GM18507 (cell line): ENCODE results near the gene TEX38.
"Not testable (repeated sequence)": the region's sequence is repeated elsewhere in the genome, so short reads cannot be mapped to it uniquely, and the experiment has no call there.

ENCODE experiments used
- DNase-seq: peaks from one replicate; pipeline ENCODE4 v3.0.0; 2011; ENCODE audit warnings: low read depth; ENCODE audit not compliant: insufficient read length; ENCODE audit errors: extremely low spot score
- FAIRE-seq: peaks from 2 replicates; lab custom pipeline; 2011; peaks lifted over from hg19 to GRCh38; lab: Jason Lieb, UNC

Gene TEX38

DNA sequence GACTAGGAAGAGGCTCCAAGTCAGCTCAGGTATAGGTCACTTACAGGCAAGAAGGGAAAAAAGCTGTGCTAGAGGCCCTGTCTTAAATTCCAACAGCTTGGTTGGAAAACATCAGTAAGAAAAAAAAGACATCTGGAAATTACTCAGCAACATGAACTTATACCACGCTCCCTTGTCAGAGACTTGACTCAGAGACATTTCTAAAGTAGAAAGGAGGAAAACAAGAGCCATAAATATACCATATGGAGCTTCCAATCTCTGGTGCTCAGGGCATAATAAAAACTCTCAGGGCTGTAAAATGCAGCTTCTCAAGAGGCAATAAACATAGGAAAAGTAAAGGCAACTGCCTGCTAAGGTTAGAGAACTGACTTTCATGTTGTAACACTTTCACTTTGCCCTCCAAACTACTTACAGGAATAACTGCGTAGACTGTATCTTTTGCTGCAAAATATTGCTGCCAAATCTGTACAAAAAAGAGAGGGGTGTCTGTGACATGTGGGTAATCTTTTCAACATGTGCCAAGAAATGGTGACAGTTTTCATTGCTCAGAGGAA, 18.2 kb upstream of the TEX38 start:
- no peak for FAIRE-seq
- no peak for DNase-seq

DNA sequence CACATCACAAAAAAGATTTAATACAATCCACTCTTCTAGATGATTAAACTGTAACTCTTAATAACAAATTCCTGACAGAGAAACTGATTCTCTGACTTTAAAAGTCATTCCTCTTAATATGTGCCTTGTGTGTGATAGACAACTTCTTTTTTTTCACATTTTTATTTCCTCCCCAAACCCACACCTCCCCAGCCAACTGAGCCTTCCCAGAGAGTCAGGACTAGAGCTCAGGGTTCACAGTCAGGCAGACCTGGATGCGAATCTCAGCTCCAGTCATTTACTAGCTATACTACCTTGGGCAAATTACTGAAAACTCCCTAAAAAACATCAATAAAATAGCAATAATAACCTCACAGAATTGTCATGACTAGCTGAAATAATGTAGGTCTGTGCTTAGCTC, 17.6 kb upstream of the TEX38 start:
- FAIRE-seq (no peak), DNase-seq (no peak)

DNA sequence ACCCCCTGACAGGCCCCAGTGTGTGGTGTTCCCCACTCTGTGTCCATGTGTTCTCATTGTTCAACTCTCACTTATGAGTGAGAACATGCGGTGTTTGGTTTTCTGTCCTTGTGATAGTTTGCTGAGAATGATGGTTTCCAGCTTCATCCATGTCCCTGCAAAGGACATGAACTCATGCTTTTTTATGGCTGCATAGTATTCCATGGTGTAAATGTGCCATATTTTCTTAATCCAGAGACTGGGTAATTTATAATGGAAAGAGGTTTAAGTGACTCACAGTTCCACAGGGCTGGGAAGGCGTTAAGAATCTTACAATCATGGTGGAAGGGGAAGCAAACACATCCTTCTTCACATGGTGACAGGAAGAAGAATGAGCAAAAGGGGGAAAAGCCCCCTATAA, 17.0 kb upstream of the TEX38 start:
- FAIRE-seq = not testable (repeated sequence)

DNA sequence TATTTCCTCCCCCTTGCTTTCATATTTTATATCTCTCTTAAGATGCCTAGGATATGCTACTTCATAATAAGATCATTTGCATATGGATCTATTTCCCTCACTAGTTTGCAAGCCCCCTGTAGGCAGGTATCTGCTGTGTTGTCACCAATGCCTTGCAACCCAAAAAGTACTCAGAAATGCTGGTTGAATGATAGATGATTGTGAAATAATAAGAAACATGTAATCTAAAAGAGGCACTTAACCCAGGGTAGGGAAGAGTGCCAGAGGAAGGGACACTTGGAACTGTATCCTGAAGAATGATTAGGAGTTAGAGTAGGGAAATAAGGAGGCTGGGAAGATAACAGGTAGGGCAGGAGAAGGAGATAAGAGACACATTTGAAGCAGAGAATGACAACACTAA, 15.8 kb upstream of the TEX38 start:
- DNase-seq (no peak), FAIRE-seq (no peak)

More for the DNA sequence above, 17.0 kb upstream of the TEX38 start:
- not testable (repeated sequence) for DNase-seq

DNA sequence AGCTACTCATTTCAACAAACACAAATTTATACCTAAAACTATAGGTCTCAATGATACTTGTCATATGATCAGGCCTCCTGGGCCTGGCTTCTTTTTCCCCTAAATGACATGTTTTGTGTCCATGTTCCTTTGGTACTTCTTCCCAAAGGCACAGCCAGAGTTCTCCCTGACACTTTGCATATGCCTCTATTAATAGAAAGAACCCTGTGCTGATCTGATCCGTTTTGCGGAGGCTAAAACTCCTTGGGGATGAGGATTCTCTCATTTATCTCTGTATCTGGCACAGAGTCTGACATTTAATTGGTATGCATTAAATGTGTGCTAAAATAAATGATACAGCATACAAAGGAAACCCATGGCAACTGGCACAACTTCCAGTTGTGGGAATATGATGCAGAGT, 15.0 kb upstream of the TEX38 start:
- FAIRE-seq = no peak

DNA sequence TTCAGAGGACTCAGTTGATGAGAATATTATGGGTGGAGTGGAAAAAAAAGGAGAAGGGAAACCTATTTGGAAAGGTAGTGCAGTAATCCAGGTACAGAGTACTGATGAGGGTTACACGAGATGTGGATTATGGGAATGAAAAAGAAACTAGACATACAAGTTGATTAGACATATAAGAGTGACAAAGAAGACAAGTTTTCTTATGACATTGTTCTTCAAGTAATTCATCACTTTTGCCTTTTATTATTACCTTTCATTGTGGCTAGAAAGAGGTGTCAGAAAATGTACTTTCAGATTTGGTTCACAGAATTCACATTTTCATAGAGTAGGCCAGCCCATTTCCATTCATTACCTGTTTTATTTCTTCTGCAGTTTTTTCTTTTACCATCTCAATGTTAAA, 13.9 kb upstream of the TEX38 start:
- DNase-seq (no peak), FAIRE-seq (peak; percentile 18)

More for the DNA sequence above, 15.0 kb upstream of the TEX38 start:
- no peak for DNase-seq

DNA sequence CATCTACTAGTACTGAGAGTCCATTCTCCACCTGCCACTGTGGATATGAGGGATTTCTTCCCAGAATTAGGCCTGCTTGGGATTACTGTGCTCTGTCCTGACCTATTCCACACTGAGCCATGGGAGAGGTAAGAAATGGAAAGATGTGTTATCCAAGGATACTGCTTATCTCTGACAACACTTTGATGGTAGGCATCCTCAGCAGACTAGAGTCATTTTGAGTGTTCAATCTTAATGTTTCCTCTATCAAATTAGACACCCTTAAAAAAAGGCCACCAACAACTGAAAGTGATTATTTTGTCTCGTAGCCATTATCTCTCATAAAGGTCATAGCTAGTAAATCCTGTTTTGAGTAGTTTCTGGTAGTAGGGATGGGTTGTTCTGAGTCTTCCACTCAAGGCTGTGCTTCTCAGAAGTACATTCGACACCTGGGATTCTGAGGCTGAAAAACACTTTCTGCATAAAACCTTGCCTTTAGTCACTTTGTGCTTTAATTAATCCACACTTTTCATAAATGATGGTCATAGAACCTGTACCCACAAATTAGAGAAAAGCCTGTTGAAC, 12.3 kb upstream of the TEX38 start:
- no peak for DNase-seq
- peak; percentile 46 for FAIRE-seq

DNA sequence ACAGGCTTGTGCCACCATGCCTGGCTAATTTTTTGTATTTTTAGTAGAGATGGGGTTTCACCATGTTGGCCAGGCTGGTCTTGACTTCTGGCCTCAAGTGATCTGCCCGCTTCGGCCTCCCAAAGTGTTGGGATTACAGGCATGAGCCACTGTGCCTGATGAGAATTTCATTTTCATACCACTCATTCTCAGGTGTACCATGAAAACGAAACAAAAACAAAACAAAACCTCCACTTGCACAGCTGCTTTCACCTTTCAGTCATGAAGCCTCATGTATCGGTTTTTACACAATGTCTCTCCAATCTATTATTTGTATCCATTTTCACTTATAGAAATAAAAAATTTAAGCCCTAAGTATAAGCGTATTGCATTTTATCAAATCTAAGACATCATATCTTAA, 11.5 kb upstream of the TEX38 start:
- peak; percentile 66 for FAIRE-seq
- DNase-seq = not testable (repeated sequence)

DNA sequence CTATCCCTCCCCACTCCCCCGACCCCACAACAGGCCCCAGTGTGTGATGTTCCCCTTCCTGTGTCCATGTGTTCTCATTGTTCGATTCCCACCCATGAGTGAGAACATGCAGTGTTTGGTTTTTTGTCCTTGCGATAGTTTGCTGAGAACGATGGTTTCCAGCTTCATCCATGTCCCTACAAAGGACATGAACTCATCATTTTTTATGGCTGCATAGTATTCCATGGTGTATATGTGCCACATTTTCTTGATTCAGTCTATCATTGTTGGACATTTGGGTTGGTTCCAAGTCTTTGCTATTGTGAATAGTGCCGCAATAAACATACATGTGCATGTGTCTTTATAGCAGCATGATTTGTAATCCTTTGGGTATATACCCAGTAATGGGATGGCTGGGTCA, 8.7 kb upstream of the TEX38 start:
- not testable (repeated sequence) for DNase-seq, FAIRE-seq

DNA sequence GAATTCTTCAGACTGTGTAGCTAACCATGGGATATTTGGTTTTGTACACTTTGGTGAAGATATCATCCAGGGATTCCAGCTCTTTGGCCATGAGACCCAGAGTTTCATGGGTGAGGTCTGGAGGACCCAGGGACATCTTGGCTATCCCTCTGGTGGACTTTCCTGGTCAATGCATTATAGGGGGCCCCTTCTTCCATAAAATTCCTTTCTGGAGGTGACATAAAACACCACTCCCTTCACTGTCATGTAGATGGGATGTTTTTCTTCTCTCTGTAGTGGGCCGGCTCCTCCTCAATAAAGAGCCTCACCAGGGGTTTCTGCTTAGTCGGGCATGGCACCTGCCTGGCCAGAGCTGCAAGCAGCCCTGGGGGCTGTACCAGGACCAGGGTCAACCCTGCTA, 5.7 kb upstream of the TEX38 start:
- DNase-seq (no peak), FAIRE-seq (no peak)

DNA sequence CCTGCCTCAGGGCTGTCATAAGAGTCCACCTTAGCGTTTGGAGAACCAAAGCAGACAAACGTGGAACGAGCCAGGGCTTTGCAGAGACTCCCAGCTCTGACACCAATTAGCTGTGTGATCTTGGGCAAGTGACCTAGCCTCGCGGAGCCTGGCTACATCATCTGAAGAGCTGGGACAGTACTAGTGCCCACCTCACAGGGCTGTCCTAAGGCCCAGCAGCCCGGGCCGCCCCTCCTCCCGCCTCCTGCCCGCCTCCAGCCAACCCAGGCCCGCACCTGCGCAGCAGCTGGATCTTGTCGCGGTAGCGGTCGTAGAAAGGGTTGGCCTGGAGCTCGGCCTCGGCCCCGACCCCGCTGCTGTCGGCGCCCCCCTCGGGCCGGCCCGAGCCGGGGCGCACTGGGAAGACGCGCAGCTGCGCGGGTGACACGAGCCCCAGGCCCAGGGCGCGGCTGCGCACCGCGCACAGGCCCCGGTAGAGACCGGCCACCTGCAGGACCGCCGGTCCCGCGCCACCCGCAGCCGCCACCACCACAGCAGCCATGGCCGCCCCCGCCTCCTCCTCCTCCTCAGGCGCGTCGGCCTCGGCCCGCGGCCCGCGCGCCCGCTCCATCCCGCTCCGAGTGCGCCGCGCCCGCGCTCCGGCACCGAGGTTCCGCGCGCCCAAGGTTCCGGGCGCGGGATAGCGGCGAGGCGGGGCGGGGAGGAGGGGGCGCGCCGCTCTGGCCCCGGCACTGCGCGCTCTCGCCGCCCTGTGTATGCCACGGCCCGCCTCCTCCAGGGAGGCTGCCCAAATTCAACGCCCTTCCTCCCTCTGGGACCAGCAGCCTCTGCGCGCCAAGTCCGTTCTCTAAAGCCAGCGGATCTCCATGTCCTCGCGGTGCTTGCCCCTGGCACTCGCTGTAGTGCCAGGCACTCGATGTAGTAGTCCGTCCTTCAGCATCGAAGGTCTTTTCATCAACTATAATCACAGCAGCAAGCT, 3.6 kb upstream of the TEX38 start, which contains the start of gene ATPAF1:
TSS of gene ATPAF1 (minus strand) at position 583 of the 979 bp plus-strand sequence. CDS start at position 541, 42 bp downstream.
- peak; percentile 81 for FAIRE-seq
- peak; percentile 69 for DNase-seq

DNA sequence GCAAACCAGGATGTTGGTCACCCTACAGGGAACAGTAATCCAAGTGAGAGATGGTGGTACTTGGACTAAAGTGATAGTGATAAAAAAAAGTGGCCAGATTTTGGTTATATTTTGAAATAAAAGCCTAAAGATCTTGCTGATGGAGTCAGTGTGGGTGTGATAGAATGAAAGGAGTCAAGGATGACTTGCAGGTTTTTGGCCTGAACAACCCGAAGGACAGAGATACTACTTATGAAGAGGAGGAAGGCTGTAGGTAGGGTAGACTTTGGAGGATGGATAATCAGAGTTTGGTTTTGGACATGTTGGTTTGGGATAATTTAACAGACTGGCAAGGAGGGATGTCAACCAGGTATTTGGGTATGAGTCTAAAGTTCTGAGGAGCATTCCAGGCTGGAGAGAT, 1.5 kb upstream of the TEX38 start:
- FAIRE-seq (no peak), DNase-seq (no peak)

DNA sequence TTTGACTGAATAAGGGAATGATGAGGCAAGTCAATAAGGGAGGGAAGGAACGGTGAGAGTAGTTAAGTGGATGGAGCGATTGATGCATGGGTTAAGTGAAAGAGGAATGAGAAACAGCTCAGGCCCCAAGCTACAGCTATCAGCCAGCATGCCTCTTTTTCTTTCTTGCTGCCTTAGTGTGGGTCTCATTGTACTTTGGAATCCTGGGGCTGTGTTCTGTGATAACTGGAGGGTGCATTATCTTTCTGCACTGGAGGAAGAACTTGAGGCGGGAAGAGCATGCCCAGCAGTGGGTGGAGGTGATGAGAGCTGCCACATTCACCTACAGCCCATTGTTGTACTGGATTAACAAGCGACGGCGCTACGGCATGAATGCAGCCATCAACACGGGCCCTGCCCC, 1.0 kb downstream of the TEX38 start:
- DNase-seq (no peak), FAIRE-seq (no peak)

DNA sequence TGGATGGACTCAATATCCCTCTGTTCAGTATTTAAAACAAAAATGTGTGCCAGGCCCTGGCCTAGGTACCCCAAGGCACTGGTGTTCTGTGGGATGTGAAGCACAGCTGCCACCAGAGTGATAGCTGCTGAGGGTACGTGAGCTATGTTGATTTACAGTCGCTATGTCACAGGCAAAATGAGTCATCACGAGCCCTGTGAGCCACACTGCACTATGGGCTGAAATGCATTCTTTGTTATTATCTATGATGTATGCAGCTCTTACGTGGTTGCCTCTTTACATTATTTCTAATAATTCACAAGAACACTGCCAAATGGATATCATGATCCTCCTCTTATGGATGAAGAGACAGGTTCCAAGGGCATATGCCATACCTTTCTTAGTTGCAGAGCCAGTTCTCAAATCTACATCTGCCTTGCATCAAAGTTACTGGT, 2.1 kb downstream of the TEX38 start:
- DNase-seq (no peak), FAIRE-seq (no peak)

DNA sequence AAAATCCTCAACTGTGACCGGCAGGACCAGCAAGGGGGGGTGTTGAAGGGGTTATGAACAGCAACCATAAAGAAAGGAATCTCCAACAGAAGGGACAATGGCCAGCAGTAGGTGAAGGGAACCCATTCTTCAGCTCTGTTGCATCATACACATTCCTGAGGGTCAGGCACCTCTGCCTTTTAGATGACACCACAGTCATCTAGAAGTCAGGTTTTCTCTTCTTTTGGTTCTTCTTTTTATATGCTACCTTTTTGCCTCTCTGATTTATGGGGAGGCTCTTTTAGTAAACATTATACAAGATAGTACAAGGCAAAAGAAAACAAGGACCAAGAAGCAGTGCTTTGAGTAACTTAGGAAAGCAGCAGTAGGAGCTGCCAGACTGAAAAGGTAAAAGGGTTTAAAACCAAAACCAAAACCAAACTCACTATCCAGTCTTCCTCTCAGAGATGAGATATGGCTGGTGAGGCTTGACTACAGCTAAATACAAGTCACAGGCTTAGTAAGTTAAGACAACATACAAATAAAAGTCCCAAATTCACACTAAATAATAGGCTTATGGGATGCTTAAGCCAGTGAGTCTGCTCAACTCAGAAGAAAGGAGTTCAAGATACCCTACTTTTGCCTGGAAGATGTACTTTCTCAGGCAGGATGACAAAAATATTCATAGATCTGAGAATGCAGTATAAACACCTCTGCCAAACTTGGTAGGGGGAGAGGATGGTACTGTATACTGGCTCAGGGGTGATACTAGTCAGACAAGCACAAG, 4.1 kb downstream of the TEX38 start:
- FAIRE-seq = peak; percentile 73
- no peak for DNase-seq

DNA sequence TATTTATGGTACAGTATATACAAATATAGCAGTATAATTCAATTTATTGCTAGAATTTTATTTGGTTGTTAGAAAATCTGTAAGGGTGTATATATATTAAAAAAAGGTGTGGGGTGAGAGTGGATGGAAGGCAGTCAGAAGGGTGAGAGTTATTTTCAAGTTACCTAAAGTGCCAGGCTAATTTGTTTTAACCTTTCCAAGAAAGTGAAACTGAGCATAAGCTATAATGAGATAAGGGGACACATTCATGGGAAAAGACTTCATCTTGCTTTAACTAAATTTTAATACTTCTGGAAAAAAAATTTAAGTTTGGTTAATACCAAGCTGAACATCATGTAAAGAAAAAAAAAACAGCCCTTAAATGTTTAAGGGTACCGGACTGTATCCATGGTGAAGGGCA, 4.9 kb downstream of the TEX38 start:
- DNase-seq (no peak), FAIRE-seq (no peak)

DNA sequence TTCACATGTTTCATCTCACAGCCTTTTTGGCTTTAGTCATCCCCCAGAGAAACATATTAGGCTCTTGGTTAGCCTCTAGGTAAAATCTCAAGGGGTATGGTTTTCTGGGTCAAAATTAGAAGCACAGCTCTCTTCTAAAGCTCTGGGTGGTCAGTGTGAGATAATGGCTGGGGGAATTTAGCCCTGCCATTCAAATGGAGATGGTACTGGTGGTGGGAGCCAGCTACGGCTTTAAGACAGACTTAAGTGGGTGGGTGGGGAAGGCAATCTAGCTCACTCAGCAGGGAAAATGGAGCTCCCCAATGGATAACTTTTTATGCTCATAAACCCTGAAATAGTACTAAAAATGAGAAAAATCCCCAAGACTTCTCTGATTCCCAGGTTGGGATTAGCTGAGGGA, 5.7 kb downstream of the TEX38 start:
- FAIRE-seq = no peak
- DNase-seq = no peak

DNA sequence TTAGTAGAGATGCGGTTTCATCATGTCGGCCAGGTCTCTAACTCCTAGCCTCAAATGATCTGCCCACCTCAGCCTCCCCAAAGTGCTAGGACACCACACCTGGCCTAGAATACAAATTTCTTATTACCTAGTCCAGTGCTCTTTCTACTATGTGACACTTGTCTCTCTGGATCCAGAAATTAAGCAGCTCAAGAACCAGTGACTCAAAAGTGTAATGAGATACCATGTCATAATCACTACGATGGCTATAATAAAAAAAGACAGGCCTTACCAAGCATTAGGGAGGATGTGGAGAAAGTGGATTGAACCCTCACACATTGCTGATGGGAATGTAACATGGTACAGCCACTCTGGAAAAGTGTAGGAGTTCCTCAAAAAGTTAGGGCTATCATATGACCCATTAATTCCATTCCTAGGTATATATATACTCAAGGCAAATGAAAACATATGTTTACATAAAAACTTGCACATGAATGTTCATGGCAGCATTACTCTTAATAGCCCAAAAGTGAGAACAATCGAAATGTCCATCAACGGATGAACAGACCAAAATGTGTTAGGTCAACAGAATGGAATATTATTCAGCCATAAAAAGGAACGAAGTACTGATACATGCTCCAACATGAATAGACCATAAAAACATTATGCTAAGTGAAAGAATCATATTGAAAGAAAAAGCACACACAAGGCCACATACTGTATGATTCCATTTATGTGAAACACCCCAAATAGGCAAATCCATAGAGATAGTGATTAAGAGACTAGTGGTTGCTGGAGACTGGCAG, 8.3 kb downstream of the TEX38 start:
- no peak for FAIRE-seq
- no peak for DNase-seq
